GM21367 (cell line): Measurements from ENCODE around the gene FLRT3.
A peak's percentile ranks its signal among the peaks of the same experiment; 100 is the strongest.

Experiments
- ATAC-seq: cut with Tn5 transposase; IDR thresholded peaks from one replicate; pipeline ENCODE4 v1.9.1; 2021; ENCODE audit not compliant: unreplicated experiment

FLRT3 gene

DNA sequence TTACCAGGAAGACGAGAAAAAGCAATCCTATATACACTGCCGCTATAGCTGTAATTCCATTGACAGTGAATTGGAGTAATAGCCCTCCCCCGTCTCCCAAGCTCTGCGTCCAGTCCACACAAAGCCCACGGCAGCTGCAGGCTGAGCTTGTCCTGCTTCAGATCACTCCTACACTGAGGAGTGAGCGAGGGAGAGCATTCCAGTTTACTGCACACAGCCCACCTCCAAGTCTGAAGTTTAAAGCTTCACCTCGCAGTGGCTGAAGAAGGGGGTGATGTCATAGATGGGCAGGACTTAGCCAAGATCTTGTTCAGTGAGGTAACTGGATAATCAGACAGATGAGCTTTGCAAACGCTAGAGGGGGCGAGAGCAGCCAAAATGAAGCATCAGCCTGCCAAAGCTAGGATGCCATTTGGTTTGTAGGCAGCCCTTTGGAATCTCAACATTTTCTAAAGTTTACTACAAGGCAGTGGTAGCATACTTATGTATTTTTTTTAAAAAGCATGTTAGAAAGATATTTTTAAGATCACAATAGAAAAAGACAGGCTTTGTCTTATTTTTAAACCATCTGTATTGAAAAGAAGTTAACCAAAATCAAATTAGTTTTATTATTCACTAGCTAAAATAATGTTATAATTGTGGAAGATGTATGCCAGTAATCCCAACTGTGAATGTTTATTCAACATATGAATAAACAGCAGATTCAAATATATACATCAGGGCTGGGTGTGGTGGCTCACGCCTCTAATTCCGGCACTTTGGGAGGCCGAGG is at the start of gene FLRT3:
FLRT3 (minus strand) TSS at position 213 of the 772 bp plus-strand sequence. CDS start 10,106 bp downstream, outside the sequence.
- peak; percentile 98 for ATAC-seq

DNA sequence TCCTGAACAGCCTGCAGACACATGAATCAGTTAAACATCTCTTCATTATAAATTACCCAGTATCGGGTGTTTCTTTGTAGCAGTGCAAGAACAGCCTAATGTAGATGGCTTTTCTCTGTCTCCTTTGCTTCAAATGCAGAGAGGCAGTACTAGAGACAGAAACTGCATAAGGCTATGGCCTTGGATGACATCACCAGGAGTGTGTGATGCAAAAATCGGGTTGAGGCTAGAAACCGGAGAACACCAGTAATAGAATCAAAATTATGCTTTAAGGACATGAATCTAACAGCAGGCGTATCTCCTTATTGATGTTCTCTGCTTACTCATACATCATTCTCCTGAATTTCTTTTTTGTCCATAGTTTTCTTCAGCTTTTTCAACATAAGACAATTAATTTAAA is 49.3 kb upstream of the FLRT3 start:
- no peak for ATAC-seq

DNA sequence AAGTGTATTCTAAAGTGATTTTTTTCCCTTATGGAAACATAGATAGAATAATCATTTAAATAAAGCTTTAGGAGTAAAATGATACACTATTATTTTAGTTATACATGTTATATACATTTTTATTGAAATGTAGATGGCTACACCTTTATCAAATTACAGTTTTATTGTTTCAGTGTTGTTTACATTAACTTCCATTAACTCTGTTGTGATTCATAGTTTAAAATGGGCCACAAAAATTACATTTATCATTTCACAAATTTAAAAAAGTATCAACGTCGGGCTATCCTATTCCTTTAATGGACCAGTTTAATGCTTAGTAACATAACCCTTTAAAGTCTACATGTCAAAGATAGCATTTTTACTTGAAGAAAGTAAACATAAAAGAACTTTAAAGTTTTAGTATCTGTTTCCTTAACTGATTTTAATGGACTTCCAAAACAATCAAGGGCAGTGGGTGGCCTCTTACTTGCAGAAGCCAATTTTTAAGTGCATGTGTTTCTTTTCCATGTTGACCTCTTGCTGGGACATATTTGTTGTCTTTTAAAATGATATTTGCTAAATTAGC is 47.8 kb upstream of the FLRT3 start:
- ATAC-seq: no peak

DNA sequence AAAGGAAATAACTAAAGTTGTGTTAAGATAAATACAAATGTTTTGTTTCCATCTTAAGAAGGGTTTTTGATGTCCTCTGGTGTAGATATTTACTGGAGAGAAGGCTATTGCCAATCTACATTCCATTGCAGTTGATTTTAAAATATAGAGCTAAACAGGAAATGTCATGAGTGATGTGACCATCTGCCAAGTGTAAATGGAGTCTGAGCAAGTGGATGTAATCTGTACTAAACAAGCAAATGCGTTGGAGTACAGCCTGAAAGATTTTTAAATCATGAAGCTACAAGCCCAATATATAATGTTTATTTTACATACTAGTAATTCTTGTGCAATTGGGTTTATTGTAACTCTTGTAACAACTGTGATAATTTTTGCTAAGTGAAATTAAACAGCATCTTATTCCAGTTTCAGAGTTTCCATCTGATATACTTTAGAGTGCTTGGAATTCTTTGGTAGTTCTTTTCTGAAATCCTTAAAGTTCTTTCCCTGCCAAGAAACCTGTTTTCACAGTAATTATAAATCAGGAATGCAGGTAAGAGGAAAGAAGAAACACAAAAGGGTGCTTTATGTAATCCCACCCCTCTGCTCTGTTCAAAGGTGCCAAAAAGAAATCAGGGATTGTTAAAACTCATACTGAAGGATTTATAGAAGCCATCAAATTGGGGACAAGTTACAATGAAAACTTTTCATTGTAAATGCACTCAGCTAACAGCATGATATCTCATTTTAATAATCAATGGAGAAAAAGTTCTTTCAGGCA is 47.2 kb upstream of the FLRT3 start:
- ATAC-seq: no peak

DNA sequence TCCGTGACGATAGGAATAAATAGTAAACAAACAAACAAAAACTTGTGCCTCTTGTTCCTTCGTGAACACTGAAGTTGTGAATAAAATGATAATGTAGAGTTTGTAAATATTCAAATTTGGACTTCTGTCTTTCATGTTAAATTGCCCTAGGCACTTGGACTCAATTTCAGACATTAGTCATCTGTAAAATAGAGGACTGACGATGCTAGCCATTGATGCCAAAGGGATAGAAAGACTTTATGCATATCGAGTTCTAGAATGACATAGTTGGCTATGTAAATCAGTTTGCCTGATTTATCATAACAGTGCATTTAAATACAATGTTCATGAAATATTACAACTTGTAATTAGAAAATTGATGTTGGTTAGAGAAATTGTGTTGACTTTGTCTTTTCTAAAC is 45.9 kb upstream of the FLRT3 start:
- ATAC-seq: no peak

- ATAC-seq: no peak
Observed at GRCh38 chr20:14378326-14378725, 40.9 kb upstream of the FLRT3 start.

- ATAC-seq: no peak
Observed at GRCh38 chr20:14375416-14375985, 38.1 kb upstream of the FLRT3 start.

- no peak for ATAC-seq
Observed at GRCh38 chr20:14374196-14374595, 36.8 kb upstream of the FLRT3 start.

DNA sequence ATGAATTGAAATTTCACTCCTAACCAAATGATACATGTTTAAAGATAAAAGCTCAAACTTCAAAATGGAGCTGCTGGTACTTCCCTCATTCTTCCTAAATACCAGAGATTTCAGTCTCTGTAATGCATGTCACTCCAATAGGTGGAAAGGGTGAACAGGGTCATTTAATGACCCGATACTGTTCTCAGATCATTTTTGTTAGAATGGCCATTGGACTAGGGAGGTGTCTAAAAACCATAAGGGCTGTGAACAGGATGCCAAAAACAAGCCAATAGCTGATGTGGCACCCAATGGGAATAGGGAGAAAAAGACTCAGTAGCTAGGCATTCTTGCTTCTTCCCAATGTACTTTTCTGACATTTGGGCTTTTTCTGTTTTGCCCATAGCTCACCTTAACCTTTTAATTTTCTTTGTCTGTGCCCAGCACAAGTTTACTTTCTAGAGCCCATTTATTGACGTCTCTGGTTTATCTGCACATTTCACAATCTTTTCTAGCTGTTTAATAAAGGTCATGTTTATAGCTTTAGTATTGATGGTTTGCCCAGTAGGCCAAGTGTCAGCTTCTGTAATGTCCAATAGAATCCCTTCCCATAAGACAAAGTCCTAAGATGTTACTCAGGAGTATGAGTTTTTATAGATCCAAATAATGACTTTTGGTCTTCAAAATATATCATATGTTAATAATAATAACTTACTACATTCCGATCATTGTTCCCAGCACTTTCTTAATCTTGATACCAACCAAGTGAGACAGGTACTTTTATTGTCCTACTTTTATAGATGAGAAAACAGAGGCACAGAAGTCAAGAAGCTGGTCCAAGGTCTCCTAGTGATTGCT is 24.3 kb upstream of the FLRT3 start:
- no peak for ATAC-seq

GRCh38 chr20:14360416-14360815 is 23.0 kb upstream of the FLRT3 start:
- ATAC-seq: no peak

- no peak for ATAC-seq
Observed at GRCh38 chr20:14355791-14356190, 18.4 kb upstream of the FLRT3 start.

- ATAC-seq: no peak
Observed at GRCh38 chr20:14344746-14345145, 7.3 kb upstream of the FLRT3 start.

- no peak for ATAC-seq
Observed at GRCh38 chr20:14343491-14344065, 6.2 kb upstream of the FLRT3 start.

DNA sequence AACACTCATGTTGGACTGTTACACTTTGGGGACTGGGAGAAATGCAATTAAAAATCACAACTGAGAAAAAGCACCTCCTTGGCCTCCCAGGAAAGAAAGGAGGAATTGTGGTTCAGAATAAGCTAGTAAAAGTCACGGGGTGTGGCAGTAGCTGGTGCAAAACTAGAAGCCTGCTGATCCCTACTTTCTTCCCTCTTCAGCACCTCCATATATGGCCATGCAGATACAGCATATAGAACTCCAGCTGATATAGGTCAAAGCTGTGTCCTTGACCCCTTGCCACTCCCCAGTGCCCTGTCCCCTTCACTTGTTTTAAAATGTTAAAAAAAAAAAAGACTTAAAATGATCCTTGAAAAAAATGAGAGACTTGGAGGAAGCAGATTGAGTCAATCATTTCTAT is 5.5 kb upstream of the FLRT3 start:
- no peak for ATAC-seq

- no peak for ATAC-seq
Observed at GRCh38 chr20:14341801-14342200, 4.4 kb upstream of the FLRT3 start.

DNA sequence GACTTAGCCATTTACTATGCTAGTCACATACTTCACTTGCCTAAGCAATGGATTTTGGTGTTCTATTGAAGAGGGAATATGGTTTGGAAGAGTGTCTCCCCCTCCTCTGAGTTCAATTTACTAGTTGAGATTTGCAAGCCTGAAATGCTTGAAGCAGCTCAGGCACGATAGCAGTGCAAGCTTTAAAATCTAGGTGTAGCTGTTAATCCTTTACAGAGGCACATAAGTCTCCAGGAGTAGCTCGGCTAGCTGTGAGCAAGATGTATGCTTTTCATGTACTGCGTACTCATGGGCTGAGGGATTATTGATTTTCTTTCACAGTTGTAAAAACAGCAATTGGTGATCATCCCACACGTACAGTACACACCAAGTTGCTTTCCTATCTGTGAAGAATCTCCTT is 726 bp downstream of the FLRT3 start:
- ATAC-seq: no peak

GRCh38 chr20:14335052-14335451 is 2.4 kb downstream of the FLRT3 start:
- ATAC-seq: no peak

GRCh38 chr20:14334306-14334930 is 3.0 kb downstream of the FLRT3 start:
- ATAC-seq: no peak

DNA sequence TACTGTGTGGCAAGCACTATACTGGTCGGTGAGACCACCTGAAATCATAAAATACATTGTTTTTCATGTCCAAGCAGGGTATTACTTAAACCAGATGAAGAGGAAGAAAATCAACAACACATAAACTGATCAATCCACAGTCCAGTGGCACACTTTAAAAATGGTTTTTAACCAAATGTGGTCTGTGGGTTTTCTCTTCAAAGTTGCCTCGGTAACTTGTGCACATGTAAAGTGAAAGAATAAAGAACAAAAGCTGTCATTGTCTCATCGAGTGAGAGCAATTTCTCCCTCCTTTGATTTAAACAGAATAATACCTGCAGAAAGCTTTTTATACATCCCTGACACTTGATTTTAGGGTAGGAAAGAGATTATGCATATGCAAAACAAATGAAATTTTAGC is 3.7 kb downstream of the FLRT3 start:
- no peak for ATAC-seq

DNA sequence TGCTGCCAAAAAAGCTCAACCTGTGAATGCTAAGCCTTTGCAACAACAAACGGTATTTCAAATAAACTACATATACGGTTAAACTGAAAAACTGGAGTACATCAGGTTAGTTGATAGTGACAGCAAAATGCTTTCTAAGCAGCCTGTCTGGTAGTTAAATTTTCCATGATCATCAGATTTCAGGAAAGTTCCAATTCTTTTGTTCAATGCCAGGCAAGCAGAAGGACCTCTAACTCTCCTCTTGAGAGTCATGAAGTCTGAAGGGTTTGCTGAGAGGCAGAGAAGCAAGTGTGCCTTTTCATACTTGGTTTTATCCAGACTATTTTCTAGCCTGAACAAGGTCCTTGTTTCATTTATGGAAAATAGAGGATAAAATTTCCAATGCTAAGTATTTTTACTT is 4.5 kb downstream of the FLRT3 start:
- no peak for ATAC-seq
